GM12878 (cell line): ENCODE results near the gene GPATCH11. TPM values are rescaled to one million over a fixed set of nuclear protein-coding genes. Genes with fewer than 3 reads are reported as not detected.
A peak's percentile ranks its signal among the peaks of the same experiment; 100 is the strongest.

ENCODE experiments used
- ASH2L ChIP-seq: fragments of 300-600, 200-600 bp; sonication (generic); IDR thresholded peaks from 2 replicates; pipeline ENCODE4 v1.6.1; 2017; ENCODE audit warnings: low read depth, mild to moderate bottlenecking, borderline replicate concordance
- CBX5 ChIP-seq: sonication (generic); IDR thresholded peaks from 2 replicates; pipeline ENCODE4 v1.6.1; 2016; ENCODE audit warnings: low read depth, moderate library complexity, mild to moderate bottlenecking, inconsistent platforms
- EED ChIP-seq: sonication (generic); IDR thresholded peaks from 2 replicates; pipeline ENCODE4 v1.6.1; 2016; ENCODE audit warnings: antibody characterized with exemption, low read depth
- EP300 ChIP-seq, 2 experiments: fragments of 150-350 bp in 1 of 2; IDR thresholded peaks; 2 replicates each; pipeline ENCODE4 v1.6.1; 2011 to 2012; ENCODE audit warnings: low read depth in 2 of 2, low read length in 2 of 2, borderline replicate concordance in 1 of 2, improper control_type of control experiment in 1 of 2, inconsistent platforms in 1 of 2; ENCODE audit not compliant: control insufficient read depth in 1 of 2
- FOXK2 ChIP-seq: fragments of 450-650 bp; IDR thresholded peaks from 2 replicates; pipeline ENCODE4 v1.6.1; 2017; ENCODE audit warnings: mild to moderate bottlenecking, moderate library complexity
- NFYB ChIP-seq: IDR thresholded peaks from 2 replicates; pipeline ENCODE4 v1.6.1; 2011; ENCODE audit warnings: low read depth, mild to moderate bottlenecking, low read length, improper control_type of control experiment, moderate library complexity; ENCODE audit not compliant: insufficient read depth
- POLR2AphosphoS5 ChIP-seq: IDR thresholded peaks from 2 replicates; pipeline ENCODE4 v1.6.1; 2011; ENCODE audit warnings: mild to moderate bottlenecking, low read length, inconsistent platforms
- TAF1 ChIP-seq: IDR thresholded peaks from 2 replicates; pipeline ENCODE4 v1.6.1; 2011; ENCODE audit warnings: mild to moderate bottlenecking, low read depth, low read length, borderline replicate concordance
- TBL1XR1 ChIP-seq: IDR thresholded peaks from 2 replicates; pipeline ENCODE4 v1.6.1; 2012; ENCODE audit warnings: low read depth, low read length, improper control_type of control experiment
- WRNIP1 ChIP-seq: IDR thresholded peaks from 2 replicates; pipeline ENCODE4 v1.6.1; 2011; ENCODE audit warnings: low read depth, low read length, improper control_type of control experiment, borderline replicate concordance
- polyA plus RNA-seq, 11 experiments: library from polyadenylated mRNA; depleted of rRNA in 4 of 11; unstranded in 6 of 11; stranded (reverse) in 5 of 11; fragments of >200 nt; fragmentation: Nextera tagmentation in 4 of 11; fragmentation: Illumina TruSeq in 1 of 11; extraction: Ambion mirVana in 4 of 11; extraction: Trizol in 1 of 11; gene quantifications; 1 replicate in 1 of 11; 2 replicates in 10 of 11; pipeline versions ENCODE4 v1.2.1 to v1.2.3, GENCODE V29; 2011 to 2016; ENCODE audit warnings: inconsistent platforms in 2 of 11, missing spikeins in 2 of 11, low read depth in 1 of 11
- total RNA-seq, 4 experiments: library from RNA; depleted of rRNA in 3 of 4; stranded (reverse); fragments of >200 nt in 3 of 4; fragmentation: Illumina TruSeq in 1 of 4; extraction: Trizol in 1 of 4; gene quantifications; 2 replicates each; pipeline versions ENCODE4 v1.2.1 to v1.2.3, GENCODE V29; 2013 to 2021
- TF ChIP-seq, protein P1 (sequence below): fragments of 450-650 bp; IDR thresholded peaks from 2 replicates; pipeline ENCODE4 v1.6.1; 2017; ENCODE audit warnings: borderline replicate concordance
- TF ChIP-seq, protein P2 (sequence below): fragments of 450-650 bp; IDR thresholded peaks from 2 replicates; pipeline ENCODE4 v1.6.1; 2017; ENCODE audit warnings: mild to moderate bottlenecking
- TF ChIP-seq, protein P3 (sequence below): fragments of 450-650 bp; IDR thresholded peaks from 2 replicates; pipeline ENCODE4 v1.6.1; 2017; ENCODE audit warnings: mild to moderate bottlenecking, moderate library complexity
- TF ChIP-seq, protein P4 (sequence below): fragments of 450-650 bp; conservative IDR thresholded peaks from 2 replicates; pipeline ENCODE4 v1.6.1; 2017; ENCODE audit warnings: mild to moderate bottlenecking, moderate library complexity
- TF ChIP-seq, protein P5 (sequence below): fragments of 450-650 bp; IDR thresholded peaks from 2 replicates; pipeline ENCODE4 v1.6.1; 2014; ENCODE audit warnings: mild to moderate bottlenecking

Gene GPATCH11
- total and polyA plus RNA-seq, 10 of the 15 experiments (the other 5 are each of a cell fraction or from before 2014, with no cell fraction given): 11.5 to 31.8 (median 16.5) TPM

DNA sequence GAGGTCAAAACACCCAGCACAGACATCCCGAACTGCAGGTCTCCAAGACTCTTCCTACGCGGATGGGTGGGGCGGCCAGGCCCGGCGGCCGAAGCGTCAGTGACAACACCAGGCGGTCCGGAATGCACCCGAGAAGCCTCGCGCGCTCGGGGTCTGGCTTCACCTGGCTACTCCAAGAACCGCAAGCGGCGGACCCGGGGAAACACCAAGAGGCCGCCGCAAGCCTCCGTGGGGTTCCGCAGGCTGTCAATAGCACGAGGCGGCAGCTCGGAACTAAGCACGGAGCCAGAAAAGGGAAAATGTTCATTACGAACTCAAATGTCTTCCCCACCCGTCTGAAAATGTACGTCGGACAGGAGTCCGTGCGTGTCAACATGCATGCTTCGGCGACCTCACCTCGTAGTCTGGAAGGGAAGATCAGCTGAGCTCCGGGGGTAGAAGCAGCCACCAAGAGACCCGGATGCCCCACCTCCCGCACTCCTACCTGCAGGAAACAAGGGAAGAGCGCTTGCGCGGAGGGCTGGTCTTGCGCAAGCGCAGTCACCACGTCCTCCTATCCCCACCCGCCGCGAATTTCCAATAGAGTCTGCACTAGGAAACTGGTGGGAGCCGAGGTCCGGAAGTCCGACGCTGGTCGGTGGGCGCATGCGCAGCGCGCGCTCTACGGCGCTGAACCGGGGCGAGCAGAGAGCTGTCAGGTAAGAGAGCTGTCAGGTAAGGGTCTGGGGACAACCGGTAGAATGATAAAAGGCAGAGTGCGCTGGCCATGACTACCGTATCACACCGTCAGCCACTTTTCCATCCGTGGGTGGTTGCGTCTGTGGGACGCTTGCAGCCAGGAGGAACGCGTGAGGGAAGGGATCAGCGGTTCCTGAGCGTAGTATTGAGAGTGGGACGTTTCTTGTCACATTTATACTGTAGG, at the start of gene GPATCH11, which contains the start of gene HEATR5B (continued):
- TF ChIP-seq CBX5 (no peak), POLR2AphosphoS5 (peak; percentile 77), TBL1XR1 (0 out of 2 replicates have a peak, but pooled peaks have one; percentile 44), EP300 (IDR thresholded peaks at IDR 0.05; ENCODE audit: borderline replicate concordance in 1 of 2, control insufficient read depth in 1 of 2, low read depth in 2 of 2, low read length in 2 of 2) (no peak), EED (peak; percentile 1), FOXK2 (peak; percentile 86), NFYB (0 out of 2 replicates have a peak, but pooled peaks have one; percentile 5), ASH2L (peak; percentile 84; the same call in 1 of the 2 replicates), WRNIP1 (0 out of 2 replicates have a peak, but pooled peaks have one; percentile 18), TAF1 (peak; percentile 51; the same call in 1 of the 2 replicates)
- TF ChIP-seq, protein P1, sequence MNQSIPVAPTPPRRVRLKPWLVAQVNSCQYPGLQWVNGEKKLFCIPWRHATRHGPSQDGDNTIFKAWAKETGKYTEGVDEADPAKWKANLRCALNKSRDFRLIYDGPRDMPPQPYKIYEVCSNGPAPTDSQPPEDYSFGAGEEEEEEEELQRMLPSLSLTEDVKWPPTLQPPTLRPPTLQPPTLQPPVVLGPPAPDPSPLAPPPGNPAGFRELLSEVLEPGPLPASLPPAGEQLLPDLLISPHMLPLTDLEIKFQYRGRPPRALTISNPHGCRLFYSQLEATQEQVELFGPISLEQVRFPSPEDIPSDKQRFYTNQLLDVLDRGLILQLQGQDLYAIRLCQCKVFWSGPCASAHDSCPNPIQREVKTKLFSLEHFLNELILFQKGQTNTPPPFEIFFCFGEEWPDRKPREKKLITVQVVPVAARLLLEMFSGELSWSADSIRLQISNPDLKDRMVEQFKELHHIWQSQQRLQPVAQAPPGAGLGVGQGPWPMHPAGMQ: 0 out of 2 replicates have a peak, but pooled peaks have one; percentile 13
- TF ChIP-seq, protein P2, sequence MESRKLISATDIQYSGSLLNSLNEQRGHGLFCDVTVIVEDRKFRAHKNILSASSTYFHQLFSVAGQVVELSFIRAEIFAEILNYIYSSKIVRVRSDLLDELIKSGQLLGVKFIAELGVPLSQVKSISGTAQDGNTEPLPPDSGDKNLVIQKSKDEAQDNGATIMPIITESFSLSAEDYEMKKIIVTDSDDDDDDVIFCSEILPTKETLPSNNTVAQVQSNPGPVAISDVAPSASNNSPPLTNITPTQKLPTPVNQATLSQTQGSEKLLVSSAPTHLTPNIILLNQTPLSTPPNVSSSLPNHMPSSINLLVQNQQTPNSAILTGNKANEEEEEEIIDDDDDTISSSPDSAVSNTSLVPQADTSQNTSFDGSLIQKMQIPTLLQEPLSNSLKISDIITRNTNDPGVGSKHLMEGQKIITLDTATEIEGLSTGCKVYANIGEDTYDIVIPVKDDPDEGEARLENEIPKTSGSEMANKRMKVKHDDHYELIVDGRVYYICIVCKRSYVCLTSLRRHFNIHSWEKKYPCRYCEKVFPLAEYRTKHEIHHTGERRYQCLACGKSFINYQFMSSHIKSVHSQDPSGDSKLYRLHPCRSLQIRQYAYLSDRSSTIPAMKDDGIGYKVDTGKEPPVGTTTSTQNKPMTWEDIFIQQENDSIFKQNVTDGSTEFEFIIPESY: 0 out of 2 replicates have a peak, but pooled peaks have one; percentile 36
- TF ChIP-seq, protein P3, sequence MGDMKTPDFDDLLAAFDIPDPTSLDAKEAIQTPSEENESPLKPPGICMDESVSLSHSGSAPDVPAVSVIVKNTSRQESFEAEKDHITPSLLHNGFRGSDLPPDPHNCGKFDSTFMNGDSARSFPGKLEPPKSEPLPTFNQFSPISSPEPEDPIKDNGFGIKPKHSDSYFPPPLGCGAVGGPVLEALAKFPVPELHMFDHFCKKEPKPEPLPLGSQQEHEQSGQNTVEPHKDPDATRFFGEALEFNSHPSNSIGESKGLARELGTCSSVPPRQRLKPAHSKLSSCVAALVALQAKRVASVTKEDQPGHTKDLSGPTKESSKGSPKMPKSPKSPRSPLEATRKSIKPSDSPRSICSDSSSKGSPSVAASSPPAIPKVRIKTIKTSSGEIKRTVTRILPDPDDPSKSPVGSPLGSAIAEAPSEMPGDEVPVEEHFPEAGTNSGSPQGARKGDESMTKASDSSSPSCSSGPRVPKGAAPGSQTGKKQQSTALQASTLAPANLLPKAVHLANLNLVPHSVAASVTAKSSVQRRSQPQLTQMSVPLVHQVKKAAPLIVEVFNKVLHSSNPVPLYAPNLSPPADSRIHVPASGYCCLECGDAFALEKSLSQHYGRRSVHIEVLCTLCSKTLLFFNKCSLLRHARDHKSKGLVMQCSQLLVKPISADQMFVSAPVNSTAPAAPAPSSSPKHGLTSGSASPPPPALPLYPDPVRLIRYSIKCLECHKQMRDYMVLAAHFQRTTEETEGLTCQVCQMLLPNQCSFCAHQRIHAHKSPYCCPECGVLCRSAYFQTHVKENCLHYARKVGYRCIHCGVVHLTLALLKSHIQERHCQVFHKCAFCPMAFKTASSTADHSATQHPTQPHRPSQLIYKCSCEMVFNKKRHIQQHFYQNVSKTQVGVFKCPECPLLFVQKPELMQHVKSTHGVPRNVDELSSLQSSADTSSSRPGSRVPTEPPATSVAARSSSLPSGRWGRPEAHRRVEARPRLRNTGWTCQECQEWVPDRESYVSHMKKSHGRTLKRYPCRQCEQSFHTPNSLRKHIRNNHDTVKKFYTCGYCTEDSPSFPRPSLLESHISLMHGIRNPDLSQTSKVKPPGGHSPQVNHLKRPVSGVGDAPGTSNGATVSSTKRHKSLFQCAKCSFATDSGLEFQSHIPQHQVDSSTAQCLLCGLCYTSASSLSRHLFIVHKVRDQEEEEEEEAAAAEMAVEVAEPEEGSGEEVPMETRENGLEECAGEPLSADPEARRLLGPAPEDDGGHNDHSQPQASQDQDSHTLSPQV: no peak
- TF ChIP-seq, protein P4, sequence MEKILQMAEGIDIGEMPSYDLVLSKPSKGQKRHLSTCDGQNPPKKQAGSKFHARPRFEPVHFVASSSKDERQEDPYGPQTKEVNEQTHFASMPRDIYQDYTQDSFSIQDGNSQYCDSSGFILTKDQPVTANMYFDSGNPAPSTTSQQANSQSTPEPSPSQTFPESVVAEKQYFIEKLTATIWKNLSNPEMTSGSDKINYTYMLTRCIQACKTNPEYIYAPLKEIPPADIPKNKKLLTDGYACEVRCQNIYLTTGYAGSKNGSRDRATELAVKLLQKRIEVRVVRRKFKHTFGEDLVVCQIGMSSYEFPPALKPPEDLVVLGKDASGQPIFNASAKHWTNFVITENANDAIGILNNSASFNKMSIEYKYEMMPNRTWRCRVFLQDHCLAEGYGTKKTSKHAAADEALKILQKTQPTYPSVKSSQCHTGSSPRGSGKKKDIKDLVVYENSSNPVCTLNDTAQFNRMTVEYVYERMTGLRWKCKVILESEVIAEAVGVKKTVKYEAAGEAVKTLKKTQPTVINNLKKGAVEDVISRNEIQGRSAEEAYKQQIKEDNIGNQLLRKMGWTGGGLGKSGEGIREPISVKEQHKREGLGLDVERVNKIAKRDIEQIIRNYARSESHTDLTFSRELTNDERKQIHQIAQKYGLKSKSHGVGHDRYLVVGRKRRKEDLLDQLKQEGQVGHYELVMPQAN: peak; percentile 94
- TF ChIP-seq, protein P5, sequence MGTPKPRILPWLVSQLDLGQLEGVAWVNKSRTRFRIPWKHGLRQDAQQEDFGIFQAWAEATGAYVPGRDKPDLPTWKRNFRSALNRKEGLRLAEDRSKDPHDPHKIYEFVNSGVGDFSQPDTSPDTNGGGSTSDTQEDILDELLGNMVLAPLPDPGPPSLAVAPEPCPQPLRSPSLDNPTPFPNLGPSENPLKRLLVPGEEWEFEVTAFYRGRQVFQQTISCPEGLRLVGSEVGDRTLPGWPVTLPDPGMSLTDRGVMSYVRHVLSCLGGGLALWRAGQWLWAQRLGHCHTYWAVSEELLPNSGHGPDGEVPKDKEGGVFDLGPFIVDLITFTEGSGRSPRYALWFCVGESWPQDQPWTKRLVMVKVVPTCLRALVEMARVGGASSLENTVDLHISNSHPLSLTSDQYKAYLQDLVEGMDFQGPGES: no peak
